ENCODE results near the gene GGN.
"Not testable (repeated sequence)": the region's sequence is repeated elsewhere in the genome, so short reads cannot be mapped to it uniquely, and the experiment has no call there.

GGN gene

DNA sequence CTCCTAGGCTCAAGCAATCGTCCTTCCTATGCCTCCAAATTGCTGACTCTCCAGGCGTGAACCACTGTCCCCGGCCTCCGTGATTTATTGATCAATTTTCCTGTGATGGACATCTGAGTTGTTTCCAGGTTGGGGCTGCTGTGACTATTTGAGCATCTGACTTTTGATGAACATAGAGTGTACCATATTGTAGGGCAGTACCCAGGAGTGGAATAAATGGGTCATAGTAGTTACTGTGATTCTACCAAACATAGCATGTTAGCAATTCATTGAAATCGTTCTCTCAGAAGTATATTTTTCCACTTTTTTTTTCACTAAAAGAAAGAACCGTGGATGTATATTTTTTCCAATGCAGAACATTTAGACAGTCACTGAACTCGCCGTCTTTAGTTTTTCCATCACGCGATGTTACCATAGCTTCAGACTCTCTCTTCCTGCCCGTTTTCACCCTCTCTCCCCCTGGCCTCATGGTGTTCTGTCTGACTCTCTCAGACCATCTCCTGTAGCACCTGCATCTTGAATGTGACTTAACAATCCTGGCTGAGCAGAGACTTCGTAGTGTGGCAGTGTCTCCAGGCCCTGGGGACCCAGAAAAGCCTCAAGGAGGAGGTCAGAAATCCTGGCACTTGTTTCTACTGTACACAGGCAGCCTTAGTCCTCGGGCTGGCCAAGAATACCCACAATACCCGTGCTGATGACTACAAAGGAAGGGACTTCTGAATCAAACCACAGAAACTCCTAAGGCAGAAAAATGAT, 41.4 kb upstream of the GGN start:
- DNase-seq (ENCODE audit: low read depth), result no peak
- no peak for TF ChIP-seq CTCF (IDR thresholded peaks at IDR 0.05; ENCODE audit: insufficient read depth, low read depth, low read length, missing control alignments)
- no peak overlapping the region for H3K4me3 ChIP-seq (ENCODE audit: low read length)

DNA sequence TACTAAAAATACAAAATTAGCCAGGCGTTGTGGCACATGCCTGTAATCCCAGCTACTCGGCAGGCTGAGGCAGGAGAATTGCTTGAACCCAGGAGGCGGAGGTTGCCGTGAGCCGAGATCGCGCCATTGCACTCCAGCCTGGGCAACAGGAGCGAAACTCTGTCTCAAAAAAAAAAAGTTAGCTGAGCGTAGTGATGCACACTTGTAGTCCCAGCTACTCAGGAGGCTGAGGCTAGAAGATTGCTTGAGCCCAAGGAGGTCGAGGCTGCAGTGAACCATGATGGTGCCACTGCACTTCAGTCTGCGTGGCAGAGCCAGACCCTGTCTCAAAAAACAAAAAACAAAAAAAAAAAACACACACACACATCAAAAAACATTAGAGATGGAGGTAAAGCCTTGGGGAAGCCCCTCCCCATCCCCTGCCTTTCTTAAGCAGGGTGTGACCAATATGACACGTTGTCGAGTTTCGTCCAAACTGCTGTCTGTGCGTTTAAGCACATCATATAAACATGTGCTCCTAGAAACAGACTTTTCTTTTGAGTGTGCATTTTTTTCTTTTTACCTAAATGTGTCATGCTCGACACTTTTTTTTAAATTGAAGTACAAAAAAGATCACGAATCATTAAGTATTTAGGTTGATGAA, 39.3 kb upstream of the GGN start:
- DNase-seq (ENCODE audit: low read depth), result peak; percentile 10
- not testable (repeated sequence) for H3K4me3 ChIP-seq (ENCODE audit: low read length)

- no peak for DNase-seq (ENCODE audit: low read depth)
- TF ChIP-seq CTCF (IDR thresholded peaks at IDR 0.05; ENCODE audit: insufficient read depth, low read depth, low read length, missing control alignments), result no peak
- H3K4me3 ChIP-seq (ENCODE audit: low read length), result no peak within 1 kb of the TSS
These were observed 38.1 kb upstream of the GGN start, which contains the start of gene RASGRP4 for GRCh38 chr19:38425810-38426466. RASGRP4 (minus strand) TSS chr19:38426219; CDS start chr19:38426091, 128 bp downstream.

DNA sequence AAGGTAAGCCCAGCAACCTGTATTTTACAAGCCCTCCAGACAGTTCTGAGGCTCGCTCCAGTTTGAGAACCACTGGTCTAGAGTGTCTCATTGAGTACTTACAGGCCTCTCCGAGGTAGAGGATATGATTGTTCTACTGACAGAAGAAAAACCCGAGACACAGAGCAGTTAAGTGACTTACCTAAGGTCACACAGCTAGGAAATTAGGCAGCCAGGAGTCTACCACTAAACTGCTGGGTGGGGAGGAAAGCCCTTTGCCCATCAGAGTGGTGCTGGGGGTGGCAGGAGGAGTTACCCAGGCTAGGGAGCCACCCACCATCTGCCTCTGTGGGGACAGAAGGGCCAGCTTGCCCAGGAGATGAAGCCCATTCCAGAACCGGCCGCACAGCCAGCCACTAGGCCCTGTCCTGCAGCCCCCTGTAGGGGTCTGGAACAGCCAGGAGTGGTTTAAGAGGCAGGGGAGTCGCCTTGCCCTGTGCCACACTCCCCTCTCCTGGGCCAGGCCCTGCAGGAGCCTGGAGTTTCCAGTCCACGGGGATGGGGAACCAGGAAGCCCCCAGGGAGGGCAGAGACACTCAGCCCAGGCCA, 37.5 kb upstream of the GGN start:
- no peak for DNase-seq (ENCODE audit: low read depth)
- no peak overlapping the region for H3K4me3 ChIP-seq (ENCODE audit: low read length)
- no peak for TF ChIP-seq CTCF (IDR thresholded peaks at IDR 0.05; ENCODE audit: insufficient read depth, low read depth, low read length, missing control alignments)

DNA sequence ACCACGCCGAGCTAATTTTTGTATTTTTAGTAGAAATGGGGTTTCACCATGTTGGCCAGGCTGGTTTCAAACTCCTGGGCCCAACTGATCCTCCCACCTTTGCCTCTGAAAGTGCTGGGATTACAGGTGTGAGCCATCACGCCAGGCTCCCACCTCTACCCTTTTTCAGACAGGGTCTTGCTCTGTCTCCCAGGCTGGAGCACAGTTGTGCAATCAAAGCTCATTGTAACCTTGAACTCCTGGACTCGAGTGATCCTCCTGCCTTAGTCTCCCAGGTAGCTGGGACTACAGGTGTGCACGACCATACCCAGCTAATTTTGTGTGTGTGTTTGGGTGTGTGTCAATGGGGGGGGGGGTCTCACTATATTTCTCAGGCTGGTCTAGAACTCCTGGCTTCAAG, 36.4 kb upstream of the GGN start:
- no peak overlapping the region for H3K4me3 ChIP-seq (ENCODE audit: low read length)
- no peak for TF ChIP-seq CTCF (IDR thresholded peaks at IDR 0.05; ENCODE audit: insufficient read depth, low read depth, low read length, missing control alignments)
- no peak for DNase-seq (ENCODE audit: low read depth)

GRCh38 chr19:38422438-38422837, 34.6 kb upstream of the GGN start:
- no peak for DNase-seq (ENCODE audit: low read depth)
- no peak for TF ChIP-seq CTCF (IDR thresholded peaks at IDR 0.05; ENCODE audit: insufficient read depth, low read depth, low read length, missing control alignments)
- H3K4me3 ChIP-seq (ENCODE audit: low read length), result no peak overlapping the region

- H3K4me3 ChIP-seq (ENCODE audit: low read length), result no peak overlapping the region
- TF ChIP-seq CTCF (IDR thresholded peaks at IDR 0.05; ENCODE audit: insufficient read depth, low read depth, low read length, missing control alignments), result no peak
- no peak for DNase-seq (ENCODE audit: low read depth)
These were observed 34.0 kb upstream of the GGN start for GRCh38 chr19:38421856-38422255.
